ENCODE measurements around the gene C18orf54.
"Not testable (repeated sequence)": the region's sequence is repeated elsewhere in the genome, so short reads cannot be mapped to it uniquely, and the experiment has no call there.

C18orf54 gene

GRCh38 chr18:54357660-54358494 lies at the start of gene C18orf54, which contains the start of gene STARD6:
TSS of gene C18orf54 (plus strand) at chr18:54357906. CDS start at chr18:54360573, 2,667 bp downstream.
TSS of gene STARD6 (minus strand) at chr18:54357858. CDS start at chr18:54354573, 3,285 bp downstream.
- Histone ChIP-seq H3K36me3 (ENCODE audit: control insufficient read depth, insufficient read depth, low read length) (no peaks in the 10 kb centered on the region), H3K27me3 (replicated peaks; ENCODE audit: control insufficient read depth, insufficient read depth, low read length) (no peaks in the 10 kb centered on the region), H3K4me3 (replicated peaks; ENCODE audit: low read depth, low read length) (peak within 1 kb of the TSS; percentile 96)
- TF ChIP-seq CTCF (IDR thresholded peaks at IDR 0.05; ENCODE audit: insufficient read depth, low read length, poor library complexity, severe bottlenecking), result peak; percentile 78
- DNase-seq (ENCODE audit: extremely low read depth, insufficient read length), result peak; percentile 96

- not testable (repeated sequence) for H3K27me3 ChIP-seq (replicated peaks; ENCODE audit: control insufficient read depth, insufficient read depth, low read length); H3K4me3 ChIP-seq (replicated peaks; ENCODE audit: low read depth, low read length); H3K36me3 ChIP-seq (ENCODE audit: control insufficient read depth, insufficient read depth, low read length); DNase-seq (ENCODE audit: extremely low read depth, insufficient read length)
These were observed 48.1 kb upstream of the C18orf54 start for GRCh38 chr18:54309564-54309963.

GRCh38 chr18:54316071-54316820 lies 41.5 kb upstream of the C18orf54 start:
- no peak for TF ChIP-seq CTCF (IDR thresholded peaks at IDR 0.05; ENCODE audit: insufficient read depth, low read length, poor library complexity, severe bottlenecking)
- DNase-seq (ENCODE audit: extremely low read depth, insufficient read length), result no peak
- H3K36me3 ChIP-seq (ENCODE audit: control insufficient read depth, insufficient read depth, low read length), result no peaks in the 10 kb centered on the region
- no peak overlapping the region for H3K4me3 ChIP-seq (replicated peaks; ENCODE audit: low read depth, low read length)
- H3K27me3 ChIP-seq (replicated peaks; ENCODE audit: control insufficient read depth, insufficient read depth, low read length), result no peaks in the 10 kb centered on the region

GRCh38 chr18:54323561-54323960 lies 34.1 kb upstream of the C18orf54 start:
- Histone ChIP-seq H3K27me3 (replicated peaks; ENCODE audit: control insufficient read depth, insufficient read depth, low read length) (no peaks in the 10 kb centered on the region), H3K36me3 (ENCODE audit: control insufficient read depth, insufficient read depth, low read length) (no peaks in the 10 kb centered on the region), H3K4me3 (replicated peaks; ENCODE audit: low read depth, low read length) (no peak overlapping the region)
- no peak for TF ChIP-seq CTCF (IDR thresholded peaks at IDR 0.05; ENCODE audit: insufficient read depth, low read length, poor library complexity, severe bottlenecking)
- no peak for DNase-seq (ENCODE audit: extremely low read depth, insufficient read length)

- no peak for TF ChIP-seq CTCF (IDR thresholded peaks at IDR 0.05; ENCODE audit: insufficient read depth, low read length, poor library complexity, severe bottlenecking)
- H3K27me3 ChIP-seq (replicated peaks; ENCODE audit: control insufficient read depth, insufficient read depth, low read length), result no peaks in the 10 kb centered on the region
- no peaks in the 10 kb centered on the region for H3K36me3 ChIP-seq (ENCODE audit: control insufficient read depth, insufficient read depth, low read length)
- no peak overlapping the region for H3K4me3 ChIP-seq (replicated peaks; ENCODE audit: low read depth, low read length)
- DNase-seq (ENCODE audit: extremely low read depth, insufficient read length), result no peak
These were observed 33.7 kb upstream of the C18orf54 start for GRCh38 chr18:54323970-54324369.

- H3K27me3 ChIP-seq (replicated peaks; ENCODE audit: control insufficient read depth, insufficient read depth, low read length), result no peaks in the 10 kb centered on the region
- no peak for TF ChIP-seq CTCF (IDR thresholded peaks at IDR 0.05; ENCODE audit: insufficient read depth, low read length, poor library complexity, severe bottlenecking)
- no peak for DNase-seq (ENCODE audit: extremely low read depth, insufficient read length)
- no peaks in the 10 kb centered on the region for H3K36me3 ChIP-seq (ENCODE audit: control insufficient read depth, insufficient read depth, low read length)
- no peak overlapping the region for H3K4me3 ChIP-seq (replicated peaks; ENCODE audit: low read depth, low read length)
These were observed 29.9 kb upstream of the C18orf54 start for GRCh38 chr18:54327818-54328217.

Data from GM06990 (cell line).